ENCODE measurements around the gene FCRL1. TPM values are rescaled to one million over a fixed set of nuclear protein-coding genes. Genes with fewer than 3 reads are reported as not detected.

Gene FCRL1
- total RNA-seq, 1 experiment from 2014 or later = not detected

- BruUV-seq (replicated peaks) = no TSS peak
Observed at GRCh38 chr1:157775101-157775870, 44.6 kb downstream of the FCRL1 start.

GRCh38 chr1:157774412-157774811, 45.5 kb downstream of the FCRL1 start:
- Mint-ChIP-seq H3K4me3 (ENCODE audit: low read depth, unreplicated experiment) (peak overlapping the region; percentile 31), H3K36me3 (ENCODE audit: insufficient read depth, unreplicated experiment) (no peaks in the 10 kb centered on the region), H3K9me3 (ENCODE audit: low read depth, unreplicated experiment) (no peaks in the 10 kb centered on the region), H3K27ac (ENCODE audit: unreplicated experiment) (no peak overlapping the region), H3K4me1 (ENCODE audit: low read depth, unreplicated experiment) (peaks cover 68% of the 10 kb centered on the region), H3K27me3 (ENCODE audit: unreplicated experiment) (no peaks in the 10 kb centered on the region)
- DNase-seq = peak; percentile 43
- intact Hi-C loops (cut with micrococcal nuclease; ENCODE audit: unreplicated experiment) = loop anchor here (5.0 kb wide), 6 partner anchors 78 to 397 kb away; partner anchors contain the start of gene FCRL4
- CTCF ChIA-PET = interaction anchor here (1.3 to 1.8 kb wide), 2 partner anchors 83 to 194 kb away, joined by 6 to 21 read pairs; no protein-coding TSS in a partner anchor
- no TSS peak for BruUV-seq (replicated peaks)
- no peak for TF ChIP-seq CTCF (IDR thresholded peaks at IDR 0.05; ENCODE audit: unreplicated experiment)

More at GRCh38 chr1:157775101-157775870, 44.6 kb downstream of the FCRL1 start:
- no peaks in the 10 kb centered on the region for H3K9me3 Mint-ChIP-seq (ENCODE audit: low read depth, unreplicated experiment)
- H3K4me3 Mint-ChIP-seq (ENCODE audit: low read depth, unreplicated experiment) = no peak overlapping the region
- TF ChIP-seq CTCF (IDR thresholded peaks at IDR 0.05; ENCODE audit: unreplicated experiment) = no peak
- intact Hi-C loops (cut with micrococcal nuclease; ENCODE audit: unreplicated experiment) = no loop called here
- CTCF ChIA-PET = no interaction called here
- H3K27me3 Mint-ChIP-seq (ENCODE audit: unreplicated experiment) = no peaks in the 10 kb centered on the region
- no peak for DNase-seq
- peaks cover 77% of the 10 kb centered on the region for H3K4me1 Mint-ChIP-seq (ENCODE audit: low read depth, unreplicated experiment)
- H3K36me3 Mint-ChIP-seq (ENCODE audit: insufficient read depth, unreplicated experiment) = no peaks in the 10 kb centered on the region
- H3K27ac Mint-ChIP-seq (ENCODE audit: unreplicated experiment) = no peak overlapping the region

GRCh38 chr1:157773493-157774350, 46.2 kb downstream of the FCRL1 start:
- H3K27me3 Mint-ChIP-seq (ENCODE audit: unreplicated experiment) = no peaks in the 10 kb centered on the region
- H3K36me3 Mint-ChIP-seq (ENCODE audit: insufficient read depth, unreplicated experiment) = no peaks in the 10 kb centered on the region
- peaks cover 66% of the 10 kb centered on the region for H3K4me1 Mint-ChIP-seq (ENCODE audit: low read depth, unreplicated experiment)
- intact Hi-C loops (cut with micrococcal nuclease; ENCODE audit: unreplicated experiment) = loop anchor here (1.0 to 5.0 kb wide), 7 partner anchors 79 to 396 kb away; partner anchors contain the start of gene FCRL4
- peak overlapping the region; percentile 10 for H3K27ac Mint-ChIP-seq (ENCODE audit: unreplicated experiment)
- H3K9me3 Mint-ChIP-seq (ENCODE audit: low read depth, unreplicated experiment) = no peaks in the 10 kb centered on the region
- CTCF ChIA-PET = interaction anchor here (1.3 to 1.8 kb wide), 3 partner anchors 11 to 193 kb away, joined by 3 to 21 read pairs (median 6); no protein-coding TSS in a partner anchor
- H3K4me3 Mint-ChIP-seq (ENCODE audit: low read depth, unreplicated experiment) = peak overlapping the region; percentile 31
- TF ChIP-seq CTCF (IDR thresholded peaks at IDR 0.05; ENCODE audit: unreplicated experiment) = peak; percentile 84
- DNase-seq = peak; percentile 70
- no TSS peak for BruUV-seq (replicated peaks)

- Mint-ChIP-seq H3K27me3 (ENCODE audit: unreplicated experiment) (no peaks in the 10 kb centered on the region), H3K4me3 (ENCODE audit: low read depth, unreplicated experiment) (no peak overlapping the region), H3K4me1 (ENCODE audit: low read depth, unreplicated experiment) (peaks cover 60% of the 10 kb centered on the region), H3K27ac (ENCODE audit: unreplicated experiment) (peak overlapping the region; percentile 64), H3K9me3 (ENCODE audit: low read depth, unreplicated experiment) (no peaks in the 10 kb centered on the region), H3K36me3 (ENCODE audit: insufficient read depth, unreplicated experiment) (no peaks in the 10 kb centered on the region)
- no peak for TF ChIP-seq CTCF (IDR thresholded peaks at IDR 0.05; ENCODE audit: unreplicated experiment)
- intact Hi-C loops (cut with micrococcal nuclease; ENCODE audit: unreplicated experiment) = loop anchor here (5.0 kb wide), 6 partner anchors 80 to 395 kb away; partner anchors contain the start of gene FCRL4
- DNase-seq = peak; percentile 10
- BruUV-seq (replicated peaks) = no TSS peak
- CTCF ChIA-PET = interaction anchor here (0.8 to 1.9 kb wide), 3 partner anchors 177 to 195 kb away, joined by 3 to 7 read pairs (median 3); no protein-coding TSS in a partner anchor
Observed at GRCh38 chr1:157771661-157772425, 48.1 kb downstream of the FCRL1 start.

All from Calu3 (cell line).